ENCODE results near the gene PDGFB. TPM values are rescaled to one million over a fixed set of nuclear protein-coding genes. Genes with fewer than 3 reads are reported as not detected.

The PDGFB gene
- total RNA-seq, 1 donor from 2014 or later: 27.3 TPM

DNA sequence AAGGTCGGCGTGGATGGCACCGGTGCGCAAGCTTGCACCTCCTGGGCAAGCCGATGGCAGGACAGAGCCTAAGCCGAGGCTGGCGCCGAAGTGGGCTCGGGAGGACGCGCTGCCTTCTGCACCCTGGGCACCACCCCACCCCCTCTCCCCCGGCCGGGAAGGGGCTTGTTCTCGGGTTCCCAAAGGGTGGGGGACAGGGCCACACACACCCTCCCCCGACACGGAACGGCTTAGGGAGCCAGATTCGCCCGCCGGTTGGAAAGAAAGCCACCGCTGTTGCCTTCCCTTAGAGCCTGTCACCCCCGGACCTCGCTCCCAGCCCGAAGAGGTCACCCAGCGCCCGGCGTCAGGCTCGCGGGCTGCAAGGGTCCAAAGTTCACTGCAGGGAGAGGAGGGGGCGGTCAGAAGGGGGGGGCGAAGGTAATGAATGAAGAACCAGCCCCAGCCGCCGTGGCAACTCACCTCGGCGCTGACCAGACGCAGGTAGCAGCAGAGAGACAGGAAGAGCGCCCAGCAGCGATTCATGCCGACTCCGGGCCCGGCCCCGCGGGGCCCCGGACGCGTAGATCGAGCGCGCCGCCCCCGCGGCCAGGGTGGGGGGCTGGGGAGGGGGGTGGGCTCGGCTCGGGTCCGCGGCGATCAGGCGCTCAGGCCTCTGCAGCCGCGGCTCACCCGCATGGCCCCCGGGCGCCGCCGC, 1.2 kb downstream of the PDGFB start:
- TF ChIP-seq, protein P1, sequence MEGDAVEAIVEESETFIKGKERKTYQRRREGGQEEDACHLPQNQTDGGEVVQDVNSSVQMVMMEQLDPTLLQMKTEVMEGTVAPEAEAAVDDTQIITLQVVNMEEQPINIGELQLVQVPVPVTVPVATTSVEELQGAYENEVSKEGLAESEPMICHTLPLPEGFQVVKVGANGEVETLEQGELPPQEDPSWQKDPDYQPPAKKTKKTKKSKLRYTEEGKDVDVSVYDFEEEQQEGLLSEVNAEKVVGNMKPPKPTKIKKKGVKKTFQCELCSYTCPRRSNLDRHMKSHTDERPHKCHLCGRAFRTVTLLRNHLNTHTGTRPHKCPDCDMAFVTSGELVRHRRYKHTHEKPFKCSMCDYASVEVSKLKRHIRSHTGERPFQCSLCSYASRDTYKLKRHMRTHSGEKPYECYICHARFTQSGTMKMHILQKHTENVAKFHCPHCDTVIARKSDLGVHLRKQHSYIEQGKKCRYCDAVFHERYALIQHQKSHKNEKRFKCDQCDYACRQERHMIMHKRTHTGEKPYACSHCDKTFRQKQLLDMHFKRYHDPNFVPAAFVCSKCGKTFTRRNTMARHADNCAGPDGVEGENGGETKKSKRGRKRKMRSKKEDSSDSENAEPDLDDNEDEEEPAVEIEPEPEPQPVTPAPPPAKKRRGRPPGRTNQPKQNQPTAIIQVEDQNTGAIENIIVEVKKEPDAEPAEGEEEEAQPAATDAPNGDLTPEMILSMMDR (IDR thresholded peaks at IDR 0.05; ENCODE audit: insufficient read depth, low read depth, low read length): no peak
- TF ChIP-seq EZH2 (IDR thresholded peaks at IDR 0.05; ENCODE audit: insufficient read depth, low read length): peak; percentile 87
- no peaks in the 10 kb centered on the region for H3K9me3 ChIP-seq (ENCODE audit: insufficient read depth, low read depth, low read length)
- H3K27me3 Mint-ChIP-seq (ENCODE audit: low read depth, unreplicated experiment): peaks cover 14% of the 10 kb centered on the region
- FAIRE-seq (no peak), DNase-seq (ENCODE audit: low read depth) (no peak)
- H3K4me1 Mint-ChIP-seq (ENCODE audit: low read depth, unreplicated experiment): peaks cover 16% of the 10 kb centered on the region
- no peak overlapping the region for H3K27ac Mint-ChIP-seq (ENCODE audit: unreplicated experiment)
- H3K4me3 Mint-ChIP-seq (ENCODE audit: unreplicated experiment): peak overlapping the region; percentile 86
- H4K20me1 ChIP-seq (ENCODE audit: insufficient read depth, low read length): peaks cover 4% of the 10 kb centered on the region
- H3K9ac ChIP-seq (ENCODE audit: low read length): no peak overlapping the region
- H3K9me3 Mint-ChIP-seq (ENCODE audit: unreplicated experiment): no peaks in the 10 kb centered on the region
- H2AFZ ChIP-seq (ENCODE audit: low read depth, low read length): peak overlapping the region; percentile 41
- no peaks in the 10 kb centered on the region for H3K79me2 ChIP-seq (ENCODE audit: insufficient read depth, low read length)
- H3K36me3 ChIP-seq (ENCODE audit: insufficient read depth, low read length): no peaks in the 10 kb centered on the region
- H3K36me3 Mint-ChIP-seq (ENCODE audit: low read depth, unreplicated experiment): peaks cover 2% of the 10 kb centered on the region
- H3K4me3 ChIP-seq (ENCODE audit: insufficient read depth, low read depth, low read length): peak overlapping the region; percentile 10
- peak overlapping the region; percentile 78 for H3K4me2 ChIP-seq (ENCODE audit: low read length)
- peaks cover 12% of the 10 kb centered on the region for H3K4me1 ChIP-seq (ENCODE audit: insufficient read depth, low read length)
- H3K27me3 ChIP-seq (ENCODE audit: insufficient read depth, low read length): peaks cover 46% of the 10 kb centered on the region
- H3K27ac ChIP-seq (ENCODE audit: low read depth, low read length): no peak overlapping the region

DNA sequence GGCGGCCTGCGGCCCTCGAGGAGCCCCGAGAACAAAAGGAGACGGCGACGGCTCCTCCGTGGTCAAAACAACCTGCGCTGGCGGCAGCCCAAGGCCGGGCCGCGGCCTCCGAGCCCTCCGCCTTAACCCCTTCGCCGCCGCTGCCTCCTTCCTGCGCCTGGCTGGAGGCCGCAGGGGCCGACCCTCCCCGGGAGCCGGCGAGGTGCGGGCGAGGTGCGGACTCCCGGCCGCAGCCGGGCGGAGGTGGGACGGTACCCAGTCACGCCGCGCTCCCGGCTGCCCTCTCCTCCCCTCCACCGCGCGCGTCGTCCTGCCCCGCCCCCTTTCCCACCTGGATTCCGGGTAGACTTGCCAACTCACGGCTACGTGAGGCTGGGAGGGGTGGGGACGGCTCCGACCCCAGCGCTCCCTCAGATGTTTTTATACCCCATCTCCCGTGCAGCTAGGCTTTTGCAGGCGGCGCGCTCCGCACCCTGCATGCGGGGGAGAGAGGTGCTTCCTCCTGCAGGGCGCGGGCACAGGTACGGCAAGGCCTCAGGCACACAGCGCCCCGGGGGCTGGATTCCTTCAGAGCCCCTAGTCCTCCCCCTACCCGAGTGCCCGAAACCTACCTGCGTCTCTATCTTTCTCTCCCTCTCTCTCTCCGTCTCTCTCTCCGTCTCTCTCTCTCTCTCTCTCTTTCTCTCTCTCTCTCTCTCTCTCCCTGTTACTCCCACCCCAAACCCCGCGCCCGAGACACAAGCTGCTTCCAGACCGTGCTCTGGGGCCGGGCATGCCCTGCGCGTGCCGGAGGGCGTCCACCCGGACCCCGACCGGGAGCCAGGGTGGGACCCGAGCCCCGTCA, 2.0 kb downstream of the PDGFB start:
- Histone ChIP-seq H3K79me2 (ENCODE audit: insufficient read depth, low read length) (no peaks in the 10 kb centered on the region), H4K20me1 (ENCODE audit: insufficient read depth, low read length) (peaks cover 4% of the 10 kb centered on the region), H3K9ac (ENCODE audit: low read length) (no peak overlapping the region), H3K4me1 (ENCODE audit: insufficient read depth, low read length) (peaks cover 12% of the 10 kb centered on the region), H3K27me3 (ENCODE audit: insufficient read depth, low read length) (peaks cover 48% of the 10 kb centered on the region), H3K9me3 (ENCODE audit: insufficient read depth, low read depth, low read length) (no peaks in the 10 kb centered on the region), H3K4me2 (ENCODE audit: low read length) (peak overlapping the region; percentile 62), H2AFZ (ENCODE audit: low read depth, low read length) (no peak overlapping the region), H3K27ac (ENCODE audit: low read depth, low read length) (no peak overlapping the region), H3K4me3 (ENCODE audit: insufficient read depth, low read depth, low read length) (peak overlapping the region; percentile 23), H3K36me3 (ENCODE audit: insufficient read depth, low read length) (no peaks in the 10 kb centered on the region)
- Mint-ChIP-seq H3K9me3 (ENCODE audit: unreplicated experiment) (no peaks in the 10 kb centered on the region), H3K4me3 (ENCODE audit: unreplicated experiment) (peak overlapping the region; percentile 86), H3K27ac (ENCODE audit: unreplicated experiment) (peak overlapping the region; percentile 47), H3K36me3 (ENCODE audit: low read depth, unreplicated experiment) (peaks cover 2% of the 10 kb centered on the region), H3K27me3 (ENCODE audit: low read depth, unreplicated experiment) (peaks cover 11% of the 10 kb centered on the region), H3K4me1 (ENCODE audit: low read depth, unreplicated experiment) (peaks cover 16% of the 10 kb centered on the region)
- FAIRE-seq: no peak
- no peak for DNase-seq (ENCODE audit: low read depth)
- TF ChIP-seq, protein P1 (IDR thresholded peaks at IDR 0.05; ENCODE audit: insufficient read depth, low read depth, low read length): no peak
- peak; percentile 99 for TF ChIP-seq EZH2 (IDR thresholded peaks at IDR 0.05; ENCODE audit: insufficient read depth, low read length)
